Mammary epithelial cell (primary cell): ENCODE measurements around the gene NCAM1.

Experiments
- EZH2 ChIP-seq: IDR thresholded peaks from 2 replicates; pipeline ENCODE4 v1.6.1; 2012; ENCODE audit warnings: low read length, inconsistent platforms, borderline replicate concordance
- TF ChIP-seq, protein P1 (sequence below), 2 donors: IDR thresholded peaks in 1 of 2; conservative IDR thresholded peaks in 1 of 2; 2 replicates each; pipeline ENCODE4 v1.5.1; 2011 to 2012; ENCODE audit warnings: inconsistent platforms in 2 of 2, low read length in 2 of 2, mild to moderate bottlenecking in 2 of 2, control low read depth in 1 of 2, low read depth in 1 of 2; ENCODE audit not compliant: insufficient read depth in 1 of 2; ENCODE audit errors: extremely low read depth in 1 of 2

GRCh38 chr11:113046866-113047265 is 85.6 kb downstream of the NCAM1 start:
- TF ChIP-seq, protein P1, sequence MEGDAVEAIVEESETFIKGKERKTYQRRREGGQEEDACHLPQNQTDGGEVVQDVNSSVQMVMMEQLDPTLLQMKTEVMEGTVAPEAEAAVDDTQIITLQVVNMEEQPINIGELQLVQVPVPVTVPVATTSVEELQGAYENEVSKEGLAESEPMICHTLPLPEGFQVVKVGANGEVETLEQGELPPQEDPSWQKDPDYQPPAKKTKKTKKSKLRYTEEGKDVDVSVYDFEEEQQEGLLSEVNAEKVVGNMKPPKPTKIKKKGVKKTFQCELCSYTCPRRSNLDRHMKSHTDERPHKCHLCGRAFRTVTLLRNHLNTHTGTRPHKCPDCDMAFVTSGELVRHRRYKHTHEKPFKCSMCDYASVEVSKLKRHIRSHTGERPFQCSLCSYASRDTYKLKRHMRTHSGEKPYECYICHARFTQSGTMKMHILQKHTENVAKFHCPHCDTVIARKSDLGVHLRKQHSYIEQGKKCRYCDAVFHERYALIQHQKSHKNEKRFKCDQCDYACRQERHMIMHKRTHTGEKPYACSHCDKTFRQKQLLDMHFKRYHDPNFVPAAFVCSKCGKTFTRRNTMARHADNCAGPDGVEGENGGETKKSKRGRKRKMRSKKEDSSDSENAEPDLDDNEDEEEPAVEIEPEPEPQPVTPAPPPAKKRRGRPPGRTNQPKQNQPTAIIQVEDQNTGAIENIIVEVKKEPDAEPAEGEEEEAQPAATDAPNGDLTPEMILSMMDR (conservative IDR thresholded peaks at IDR 0.05 in 1 of 2, IDR thresholded peaks at IDR 0.05 in 1 of 2; ENCODE audit: extremely low read depth in 1 of 2, insufficient read depth in 1 of 2, low read depth in 1 of 2, low read length in 2 of 2): no peak
- no peak for TF ChIP-seq EZH2
